Measurements from ENCODE around the gene PTTG1IP. TPM values are rescaled to one million over a fixed set of nuclear protein-coding genes. Genes with fewer than 3 reads are reported as not detected.

PTTG1IP gene
- total RNA-seq, 6 experiments from 2014 or later = 54.3 to 195 (median 140) TPM

GRCh38 chr21:44858791-44859190 lies 14.7 kb downstream of the PTTG1IP start:
- intact Hi-C loops (cut with DNase I) = no loop called here
- Histone ChIP-seq H3K4me3 (no peak overlapping the region), H3K27ac (no peak overlapping the region), H3K36me3 (peaks cover 0 to 62% (median 26%) of the 10 kb centered on the region in 4 donors), H3K27me3 (no peaks in the 10 kb centered on the region), H3K4me1 (no peaks in the 10 kb centered on the region), H3K9me3 (no peaks in the 10 kb centered on the region)
- DNase-seq (peak in 2 of 3 donors; percentile 3 to 20), ATAC-seq (no peak)
- WGBS (ENCODE audit: insufficient coverage, low coverage, low lambda C conversion rate, missing lambda C conversion rate) = 82% methylated on average over 2 of the region's 10 CpGs
- TF ChIP-seq POLR2A (IDR thresholded peaks at IDR 0.05) (no peak), CTCF (IDR thresholded peaks at IDR 0.05) (no peak)

GRCh38 chr21:44858291-44858690 lies 15.2 kb downstream of the PTTG1IP start:
- Histone ChIP-seq H3K9me3 (no peaks in the 10 kb centered on the region), H3K27ac (no peak overlapping the region), H3K27me3 (no peaks in the 10 kb centered on the region), H3K36me3 (peaks cover 0 to 58% (median 25%) of the 10 kb centered on the region in 4 donors), H3K4me1 (no peaks in the 10 kb centered on the region), H3K4me3 (no peak overlapping the region)
- 77% methylated on average over 9 of the region's 15 CpGs for WGBS (ENCODE audit: insufficient coverage, low coverage, low lambda C conversion rate, missing lambda C conversion rate)
- TF ChIP-seq CTCF (IDR thresholded peaks at IDR 0.05) = no peak
- TF ChIP-seq POLR2A (IDR thresholded peaks at IDR 0.05) = no peak
- intact Hi-C loops (cut with DNase I) = no loop called here
- ATAC-seq (no peak), DNase-seq (peak in 2 of 3 donors; percentile 14 to 43)

GRCh38 chr21:44857127-44857892 lies 16.2 kb downstream of the PTTG1IP start:
- Histone ChIP-seq H3K9me3 (no peaks in the 10 kb centered on the region), H3K36me3 (peaks cover 0 to 57% (median 25%) of the 10 kb centered on the region in 4 donors), H3K4me1 (no peaks in the 10 kb centered on the region), H3K27me3 (no peaks in the 10 kb centered on the region), H3K27ac (no peak overlapping the region), H3K4me3 (no peak overlapping the region)
- no peak for ATAC-seq
- TF ChIP-seq POLR2A (IDR thresholded peaks at IDR 0.05) = no peak
- TF ChIP-seq CTCF (IDR thresholded peaks at IDR 0.05) = no peak
- WGBS (ENCODE audit: insufficient coverage, low coverage, low lambda C conversion rate, missing lambda C conversion rate) = 86% methylated on average over 14 of the region's 16 CpGs
- intact Hi-C loops (cut with DNase I) = no loop called here
- peak in 2 of 3 donors; percentile 11 to 24 for DNase-seq

GRCh38 chr21:44856131-44856530 lies 17.4 kb downstream of the PTTG1IP start:
- DNase-seq = peak in 1 of 3 donors; percentile 40
- Histone ChIP-seq H3K27ac (no peak overlapping the region), H3K27me3 (no peaks in the 10 kb centered on the region), H3K36me3 (peaks cover 0 to 60% (median 29%) of the 10 kb centered on the region in 4 donors), H3K4me1 (peaks cover 0 to 6% (median 0%) of the 10 kb centered on the region in 4 donors), H3K4me3 (no peak overlapping the region), H3K9me3 (no peaks in the 10 kb centered on the region)
- 94% methylated on average over 9 of the region's 17 CpGs for WGBS (ENCODE audit: insufficient coverage, low coverage, low lambda C conversion rate, missing lambda C conversion rate)
- ATAC-seq = no peak
- TF ChIP-seq CTCF (IDR thresholded peaks at IDR 0.05) (no peak), POLR2A (IDR thresholded peaks at IDR 0.05) (no peak)
- intact Hi-C loops (cut with DNase I) = no loop called here
